MM.1S (cell line): ENCODE results near the gene SLC6A16.

ENCODE experiments used
- DNase-seq: peaks from one replicate; pipeline ENCODE4 v3.0.0-alpha.2; 2015
- H2AFZ ChIP-seq: fragments of 300-600 bp; sonication (generic); 2 replicates; pipeline ENCODE4 v1.6.0; 2016; ENCODE audit warnings: antibody characterized with exemption, low read length
- H3F3A ChIP-seq: fragments of 300-600 bp; sonication (generic); 2 replicates; pipeline ENCODE4 v1.6.1; 2016; ENCODE audit warnings: mild to moderate bottlenecking, antibody characterized with exemption, low read length, moderate library complexity, mixed read lengths; ENCODE audit not compliant: insufficient read depth
- H3K27ac ChIP-seq: fragments of 300-600 bp; sonication (generic); 2 replicates; pipeline ENCODE4 v1.5.1; 2016; ENCODE audit warnings: mild to moderate bottlenecking, low read length
- H3K27me3 ChIP-seq: fragments of 300-600 bp; sonication (generic); replicated peaks from 2 replicates; pipeline ENCODE4 v1.6.0; 2016; ENCODE audit warnings: low read length; ENCODE audit not compliant: insufficient read depth
- H3K36me3 ChIP-seq: fragments of 300-600 bp; sonication (generic); replicated peaks from 2 replicates; pipeline ENCODE4 v1.6.1; 2016; ENCODE audit warnings: mild to moderate bottlenecking, low read length, mixed read lengths; ENCODE audit not compliant: insufficient read depth
- H3K4me1 ChIP-seq: fragments of 300-600 bp; sonication (generic); 2 replicates; pipeline ENCODE4 v1.6.1; 2016; ENCODE audit warnings: low read length, mixed read lengths
- H3K4me2 ChIP-seq: fragments of 300-600 bp; sonication (generic); 2 replicates; pipeline ENCODE4 v1.6.0; 2016; ENCODE audit warnings: low read depth, low read length
- H3K4me3 ChIP-seq: fragments of 300-600 bp; sonication (generic); 2 replicates; pipeline ENCODE4 v1.5.1; 2016; ENCODE audit warnings: low read length, mixed read lengths
- H3K79me2 ChIP-seq: fragments of 300-600 bp; sonication (generic); 2 replicates; pipeline ENCODE4 v1.6.1; 2016; ENCODE audit warnings: mixed run types, low read length, mixed read lengths
- H3K9ac ChIP-seq: fragments of 300-600 bp; sonication (generic); 2 replicates; pipeline ENCODE4 v1.6.1; 2016; ENCODE audit warnings: low read length, mixed read lengths
- H3K9me2 ChIP-seq: fragments of 300-600 bp; sonication (generic); replicated peaks from 2 replicates; pipeline ENCODE4 v1.6.1; 2016; ENCODE audit warnings: mild to moderate bottlenecking, low read length, mixed read lengths; ENCODE audit not compliant: insufficient read depth
- H3K9me3 ChIP-seq: fragments of 300-600 bp; sonication (generic); replicated peaks from 2 replicates; pipeline ENCODE4 v1.6.1; 2016; ENCODE audit warnings: mild to moderate bottlenecking, low read length, mixed read lengths; ENCODE audit not compliant: insufficient read depth
- H4K20me1 ChIP-seq: fragments of 300-600 bp; sonication (generic); 2 replicates; pipeline ENCODE4 v1.6.1; 2016; ENCODE audit warnings: mild to moderate bottlenecking, low read length, moderate library complexity, mixed read lengths; ENCODE audit not compliant: insufficient read depth
- CTCF ChIP-seq: fragments of 300-600 bp; sonication (generic); IDR thresholded peaks from 2 replicates; pipeline ENCODE4 v1.5.1; 2016; ENCODE audit warnings: antibody characterized with exemption, low read length, mixed read lengths
- EZH2 ChIP-seq: fragments of 300-600 bp; sonication (generic); optimal IDR thresholded peaks from 2 replicates; pipeline ENCODE3; 2017; ENCODE audit warnings: low read depth, mild to moderate bottlenecking, antibody characterized with exemption, low read length, mixed read lengths
- EZH2phosphoT487 ChIP-seq: fragments of 300-600 bp; sonication (generic); IDR thresholded peaks from 2 replicates; pipeline ENCODE4 v1.6.1; 2018; ENCODE audit warnings: antibody characterized with exemption, low read length

Gene SLC6A16

GRCh38 chr19:49342291-49342721 lies 17.3 kb upstream of the SLC6A16 start:
- Histone ChIP-seq H3F3A (no peaks in the 10 kb centered on the region), H3K9ac (no peak overlapping the region), H3K36me3 (no peaks in the 10 kb centered on the region), H3K27ac (no peak overlapping the region), H3K27me3 (no peaks in the 10 kb centered on the region; the same call in 1 of the 2 replicates), H3K79me2 (no peaks in the 10 kb centered on the region), H3K4me1 (no peaks in the 10 kb centered on the region), H3K9me3 (no peaks in the 10 kb centered on the region), H3K4me3 (no peak overlapping the region), H3K9me2 (no peaks in the 10 kb centered on the region), H4K20me1 (no peaks in the 10 kb centered on the region), H2AFZ (no peak overlapping the region), H3K4me2 (no peak overlapping the region)
- DNase-seq: no peak
- no peak for TF ChIP-seq CTCF
- TF ChIP-seq EZH2phosphoT487: no peak
- TF ChIP-seq EZH2: no peak

DNA sequence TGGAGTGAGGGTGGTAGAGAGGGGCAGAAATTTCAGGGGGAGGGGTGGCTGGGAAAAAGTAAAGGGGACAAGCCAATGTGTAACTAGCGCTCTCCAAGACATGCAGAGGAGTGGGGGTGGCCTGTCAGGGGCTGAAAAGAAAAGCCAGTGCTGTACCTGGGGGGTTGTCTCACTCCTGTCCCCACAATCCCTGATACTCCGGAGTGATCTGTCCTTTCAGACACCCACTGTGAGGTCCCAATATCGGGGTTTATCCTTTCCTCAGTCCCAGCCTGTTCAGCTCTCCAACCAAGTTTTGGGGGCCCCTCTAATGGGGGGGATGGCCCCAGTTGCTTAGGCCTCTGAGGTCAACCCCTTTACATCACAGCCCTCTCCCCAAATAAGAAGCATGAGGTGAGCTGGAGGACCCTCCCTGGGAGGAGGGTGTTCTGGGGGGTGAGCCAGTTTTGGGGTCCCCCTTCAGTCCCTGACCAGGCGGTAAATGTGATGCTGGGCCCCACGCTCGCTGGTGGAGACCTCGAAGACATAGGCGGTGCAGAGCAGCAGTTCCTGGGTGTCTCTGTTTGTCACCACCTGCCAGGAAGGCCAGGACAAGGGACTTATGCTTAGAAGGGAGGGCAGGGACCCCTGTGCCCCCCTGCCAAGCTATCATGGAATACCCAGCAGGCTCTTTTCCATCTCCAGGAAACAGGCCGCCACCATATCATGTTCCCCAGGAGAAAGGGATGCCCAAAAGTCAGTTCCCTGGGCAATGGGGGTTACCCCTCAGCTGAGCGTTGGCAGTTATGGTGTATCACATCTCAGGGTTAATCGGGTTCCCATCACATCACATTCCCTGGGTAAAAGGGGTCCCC lies 16.1 kb upstream of the SLC6A16 start:
- Histone ChIP-seq H3K4me3 (no peak overlapping the region), H3K4me2 (no peak overlapping the region), H3K79me2 (no peaks in the 10 kb centered on the region), H3F3A (no peaks in the 10 kb centered on the region), H2AFZ (no peak overlapping the region), H3K9me3 (no peaks in the 10 kb centered on the region), H4K20me1 (no peaks in the 10 kb centered on the region), H3K27ac (no peak overlapping the region), H3K9ac (no peak overlapping the region), H3K36me3 (no peaks in the 10 kb centered on the region), H3K27me3 (no peaks in the 10 kb centered on the region; the same call in 1 of the 2 replicates), H3K4me1 (no peaks in the 10 kb centered on the region), H3K9me2 (no peaks in the 10 kb centered on the region)
- no peak for DNase-seq
- TF ChIP-seq CTCF (no peak), EZH2 (no peak), EZH2phosphoT487 (no peak)

DNA sequence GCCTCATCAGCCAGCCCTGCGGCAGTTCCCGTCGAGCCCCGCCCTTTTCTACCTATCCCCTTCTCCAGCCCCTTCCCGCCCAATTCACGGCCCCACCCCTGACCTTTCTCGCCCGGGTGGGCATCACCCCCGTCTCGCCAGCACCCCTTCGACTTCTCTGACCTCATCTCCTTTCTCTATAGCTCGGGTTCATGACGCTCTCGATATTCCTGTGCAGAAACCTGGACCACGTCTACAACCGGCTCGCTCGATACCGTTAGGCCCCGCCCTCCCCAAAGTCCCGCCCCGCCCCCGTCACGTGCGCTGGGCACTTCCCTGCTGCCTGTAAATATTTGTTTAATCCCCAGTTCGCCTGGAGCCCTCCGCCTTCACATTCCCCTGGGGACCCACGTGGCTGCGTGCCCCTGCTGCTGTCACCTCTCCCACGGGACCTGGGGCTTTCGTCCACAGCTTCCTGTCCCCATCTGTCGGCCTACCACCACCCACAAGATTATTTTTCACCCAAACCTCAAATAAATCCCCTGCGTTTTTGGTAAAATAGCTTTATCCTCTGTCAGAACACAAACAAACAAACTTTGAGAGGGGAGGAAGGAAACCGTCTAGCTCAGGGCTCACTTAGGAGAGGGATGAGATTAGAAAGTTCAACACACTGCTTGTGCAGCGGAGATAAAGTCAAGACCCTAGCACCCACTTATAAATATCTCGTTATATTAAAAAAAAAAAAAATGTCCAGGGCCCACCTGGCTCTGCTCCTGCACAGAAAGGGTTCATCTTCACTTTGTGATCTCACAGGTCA lies 15.3 kb upstream of the SLC6A16 start:
- Histone ChIP-seq H3K36me3 (no peaks in the 10 kb centered on the region), H3K79me2 (no peaks in the 10 kb centered on the region), H2AFZ (no peak overlapping the region), H3K4me1 (no peaks in the 10 kb centered on the region), H3K4me3 (no peak overlapping the region), H3K9me2 (no peaks in the 10 kb centered on the region), H3K9me3 (no peaks in the 10 kb centered on the region), H4K20me1 (no peaks in the 10 kb centered on the region), H3K9ac (no peak overlapping the region), H3K27ac (no peak overlapping the region), H3K4me2 (no peak overlapping the region), H3K27me3 (no peaks in the 10 kb centered on the region; the same call in 1 of the 2 replicates), H3F3A (no peaks in the 10 kb centered on the region)
- DNase-seq: no peak
- no peak for TF ChIP-seq EZH2
- TF ChIP-seq CTCF: no peak
- no peak for TF ChIP-seq EZH2phosphoT487
